Measurements from ENCODE around the gene ANKRD17.
"Not testable (repeated sequence)": the region's sequence is repeated elsewhere in the genome, so short reads cannot be mapped to it uniquely, and the experiment has no call there.

Gene ANKRD17

GRCh38 chr4:73221734-73222133 lies 36.9 kb downstream of the ANKRD17 start:
- no peak overlapping the region for H3K9ac ChIP-seq (ENCODE audit: low read depth, low read length)
- H3K9me3 ChIP-seq (ENCODE audit: control insufficient read depth, insufficient read depth, low read length) = no peaks in the 10 kb centered on the region
- peaks cover 20% of the 10 kb centered on the region for H3K4me1 ChIP-seq (ENCODE audit: control insufficient read depth, insufficient read depth, low read length)
- no peak overlapping the region for H3K4me3 ChIP-seq (ENCODE audit: low read depth, low read length)
- no peaks in the 10 kb centered on the region for H3K27me3 ChIP-seq (ENCODE audit: control insufficient read depth, insufficient read depth, low read length)
- no peaks in the 10 kb centered on the region for H3K36me3 ChIP-seq (ENCODE audit: control insufficient read depth, insufficient read depth, low read length)

- no peak overlapping the region for H3K4me3 ChIP-seq (ENCODE audit: low read depth, low read length)
- no peaks in the 10 kb centered on the region for H3K27me3 ChIP-seq (ENCODE audit: control insufficient read depth, insufficient read depth, low read length)
- no peaks in the 10 kb centered on the region for H3K36me3 ChIP-seq (ENCODE audit: control insufficient read depth, insufficient read depth, low read length)
- no peak overlapping the region for H3K9ac ChIP-seq (ENCODE audit: low read depth, low read length)
- no peaks in the 10 kb centered on the region for H3K9me3 ChIP-seq (ENCODE audit: control insufficient read depth, insufficient read depth, low read length)
- H3K4me1 ChIP-seq (ENCODE audit: control insufficient read depth, insufficient read depth, low read length) = peaks cover 20% of the 10 kb centered on the region
Observed at GRCh38 chr4:73220815-73221214, 37.8 kb downstream of the ANKRD17 start.

GRCh38 chr4:73213916-73214653 lies 44.5 kb downstream of the ANKRD17 start:
- Histone ChIP-seq H3K4me1 (ENCODE audit: control insufficient read depth, insufficient read depth, low read length) (no peaks in the 10 kb centered on the region), H3K9me3 (ENCODE audit: control insufficient read depth, insufficient read depth, low read length) (no peaks in the 10 kb centered on the region), H3K4me3 (ENCODE audit: low read depth, low read length) (no peak overlapping the region), H3K36me3 (ENCODE audit: control insufficient read depth, insufficient read depth, low read length) (no peaks in the 10 kb centered on the region), H3K27me3 (ENCODE audit: control insufficient read depth, insufficient read depth, low read length) (no peaks in the 10 kb centered on the region), H3K9ac (ENCODE audit: low read depth, low read length) (no peak overlapping the region)

- Histone ChIP-seq H3K4me1 (ENCODE audit: control insufficient read depth, insufficient read depth, low read length) (no peaks in the 10 kb centered on the region), H3K36me3 (ENCODE audit: control insufficient read depth, insufficient read depth, low read length) (no peaks in the 10 kb centered on the region), H3K27me3 (ENCODE audit: control insufficient read depth, insufficient read depth, low read length) (no peaks in the 10 kb centered on the region), H3K9me3 (ENCODE audit: control insufficient read depth, insufficient read depth, low read length) (no peaks in the 10 kb centered on the region), H3K4me3 (ENCODE audit: low read depth, low read length) (no peak overlapping the region), H3K9ac (ENCODE audit: low read depth, low read length) (no peak overlapping the region)
Observed at GRCh38 chr4:73212982-73213730, 45.4 kb downstream of the ANKRD17 start.

GRCh38 chr4:73211968-73212367 lies 46.6 kb downstream of the ANKRD17 start:
- H3K36me3 ChIP-seq (ENCODE audit: control insufficient read depth, insufficient read depth, low read length) = no peaks in the 10 kb centered on the region
- no peaks in the 10 kb centered on the region for H3K4me1 ChIP-seq (ENCODE audit: control insufficient read depth, insufficient read depth, low read length)
- H3K9ac ChIP-seq (ENCODE audit: low read depth, low read length) = no peak overlapping the region
- H3K4me3 ChIP-seq (ENCODE audit: low read depth, low read length) = no peak overlapping the region
- H3K9me3 ChIP-seq (ENCODE audit: control insufficient read depth, insufficient read depth, low read length) = no peaks in the 10 kb centered on the region
- no peaks in the 10 kb centered on the region for H3K27me3 ChIP-seq (ENCODE audit: control insufficient read depth, insufficient read depth, low read length)

GRCh38 chr4:73208376-73208775 lies 50.2 kb downstream of the ANKRD17 start:
- no peak overlapping the region for H3K4me3 ChIP-seq (ENCODE audit: low read depth, low read length)
- H3K9ac ChIP-seq (ENCODE audit: low read depth, low read length) = no peak overlapping the region
- H3K27me3 ChIP-seq (ENCODE audit: control insufficient read depth, insufficient read depth, low read length) = no peaks in the 10 kb centered on the region
- H3K4me1 ChIP-seq (ENCODE audit: control insufficient read depth, insufficient read depth, low read length) = no peaks in the 10 kb centered on the region
- H3K9me3 ChIP-seq (ENCODE audit: control insufficient read depth, insufficient read depth, low read length) = no peaks in the 10 kb centered on the region
- no peaks in the 10 kb centered on the region for H3K36me3 ChIP-seq (ENCODE audit: control insufficient read depth, insufficient read depth, low read length)

GRCh38 chr4:73206236-73206635 lies 52.4 kb downstream of the ANKRD17 start:
- H3K4me3 ChIP-seq (ENCODE audit: low read depth, low read length) = no peak overlapping the region
- no peak overlapping the region for H3K9ac ChIP-seq (ENCODE audit: low read depth, low read length)
- no peaks in the 10 kb centered on the region for H3K4me1 ChIP-seq (ENCODE audit: control insufficient read depth, insufficient read depth, low read length)
- H3K27me3 ChIP-seq (ENCODE audit: control insufficient read depth, insufficient read depth, low read length) = no peaks in the 10 kb centered on the region
- H3K9me3 ChIP-seq (ENCODE audit: control insufficient read depth, insufficient read depth, low read length) = no peaks in the 10 kb centered on the region
- no peaks in the 10 kb centered on the region for H3K36me3 ChIP-seq (ENCODE audit: control insufficient read depth, insufficient read depth, low read length)

- Histone ChIP-seq H3K9ac (ENCODE audit: low read depth, low read length) (no peak overlapping the region), H3K36me3 (ENCODE audit: control insufficient read depth, insufficient read depth, low read length) (no peaks in the 10 kb centered on the region), H3K4me3 (ENCODE audit: low read depth, low read length) (no peak overlapping the region), H3K4me1 (ENCODE audit: control insufficient read depth, insufficient read depth, low read length) (no peaks in the 10 kb centered on the region), H3K27me3 (ENCODE audit: control insufficient read depth, insufficient read depth, low read length) (no peaks in the 10 kb centered on the region), H3K9me3 (ENCODE audit: control insufficient read depth, insufficient read depth, low read length) (no peaks in the 10 kb centered on the region)
Observed at GRCh38 chr4:73205482-73205881, 53.1 kb downstream of the ANKRD17 start.

GRCh38 chr4:73203976-73204375 lies 54.6 kb downstream of the ANKRD17 start:
- not testable (repeated sequence) for H3K4me1 ChIP-seq (ENCODE audit: control insufficient read depth, insufficient read depth, low read length); H3K4me3 ChIP-seq (ENCODE audit: low read depth, low read length); H3K36me3 ChIP-seq (ENCODE audit: control insufficient read depth, insufficient read depth, low read length); H3K27me3 ChIP-seq (ENCODE audit: control insufficient read depth, insufficient read depth, low read length); H3K9ac ChIP-seq (ENCODE audit: low read depth, low read length); H3K9me3 ChIP-seq (ENCODE audit: control insufficient read depth, insufficient read depth, low read length)

GRCh38 chr4:73197220-73197619 lies 61.4 kb downstream of the ANKRD17 start:
- no peaks in the 10 kb centered on the region for H3K36me3 ChIP-seq (ENCODE audit: control insufficient read depth, insufficient read depth, low read length)
- H3K4me1 ChIP-seq (ENCODE audit: control insufficient read depth, insufficient read depth, low read length) = no peaks in the 10 kb centered on the region
- H3K27me3 ChIP-seq (ENCODE audit: control insufficient read depth, insufficient read depth, low read length) = no peaks in the 10 kb centered on the region
- no peaks in the 10 kb centered on the region for H3K9me3 ChIP-seq (ENCODE audit: control insufficient read depth, insufficient read depth, low read length)
- no peak overlapping the region for H3K9ac ChIP-seq (ENCODE audit: low read depth, low read length)
- no peak overlapping the region for H3K4me3 ChIP-seq (ENCODE audit: low read depth, low read length)

- H3K9me3 ChIP-seq (ENCODE audit: control insufficient read depth, insufficient read depth, low read length) = no peaks in the 10 kb centered on the region
- no peaks in the 10 kb centered on the region for H3K36me3 ChIP-seq (ENCODE audit: control insufficient read depth, insufficient read depth, low read length)
- no peaks in the 10 kb centered on the region for H3K27me3 ChIP-seq (ENCODE audit: control insufficient read depth, insufficient read depth, low read length)
- no peaks in the 10 kb centered on the region for H3K4me1 ChIP-seq (ENCODE audit: control insufficient read depth, insufficient read depth, low read length)
- H3K4me3 ChIP-seq (ENCODE audit: low read depth, low read length) = no peak overlapping the region
- no peak overlapping the region for H3K9ac ChIP-seq (ENCODE audit: low read depth, low read length)
Observed at GRCh38 chr4:73194064-73194463, 64.5 kb downstream of the ANKRD17 start.

- Histone ChIP-seq H3K27me3 (ENCODE audit: control insufficient read depth, insufficient read depth, low read length) (no peaks in the 10 kb centered on the region), H3K4me1 (ENCODE audit: control insufficient read depth, insufficient read depth, low read length) (no peaks in the 10 kb centered on the region), H3K9ac (ENCODE audit: low read depth, low read length) (no peak overlapping the region), H3K4me3 (ENCODE audit: low read depth, low read length) (no peak overlapping the region), H3K9me3 (ENCODE audit: control insufficient read depth, insufficient read depth, low read length) (no peaks in the 10 kb centered on the region), H3K36me3 (ENCODE audit: control insufficient read depth, insufficient read depth, low read length) (no peaks in the 10 kb centered on the region)
Observed at GRCh38 chr4:73193659-73194058, 64.9 kb downstream of the ANKRD17 start.

Measured in iPS-15b (cell line).